Thoracic aorta (tissue), 2 donors: Measurements from ENCODE around the gene PKD1L1. TPM values are rescaled to one million over a fixed set of nuclear protein-coding genes. Genes with fewer than 3 reads are reported as not detected.

Experiments used
- ATAC-seq: fragments of 150-250 bp; one replicate; pipeline ENCODE4 v1.8.0; 2017; ENCODE audit warnings: low read depth; ENCODE audit not compliant: insufficient number of reproducible peaks, low FRiP score
- DNase-seq: peaks from one replicate; pipeline ENCODE4 v3.0.0-alpha.2; 2020; ENCODE audit warnings: low spot score
- H3K27ac ChIP-seq, 2 donors: fragments of 200-600 bp; sonication (generic); 1 replicate in 1 of 2; 2 replicates in 1 of 2; pipeline ENCODE4 v1.5.1; 2016; ENCODE audit warnings: mild to moderate bottlenecking in 2 of 2, moderate library complexity in 2 of 2
- H3K27me3 ChIP-seq: fragments of 200-600 bp; sonication (generic); replicated peaks from 2 replicates; pipeline ENCODE4 v1.6.0; 2016; ENCODE audit warnings: mild to moderate bottlenecking; ENCODE audit not compliant: insufficient read depth
- H3K36me3 ChIP-seq: fragments of 200-600 bp; sonication (generic); one replicate; pipeline ENCODE4 v1.5.1; 2016
- H3K4me1 ChIP-seq, 2 donors: fragments of 200-600 bp; sonication (generic); 1 replicate in 1 of 2; 2 replicates in 1 of 2; pipeline versions ENCODE4 v1.5.1 to v1.6.0; 2016; ENCODE audit warnings: low read depth in 2 of 2, mild to moderate bottlenecking in 1 of 2; ENCODE audit not compliant: control insufficient read depth in 1 of 2
- H3K4me3 ChIP-seq: fragments of 200-600 bp; sonication (generic); 2 replicates; pipeline ENCODE4 v1.5.1; 2016; ENCODE audit warnings: mild to moderate bottlenecking
- H3K9me3 ChIP-seq: fragments of 200-600 bp; sonication (generic); 2 replicates; pipeline ENCODE4 v1.5.1; 2016
- CTCF ChIP-seq: fragments of 200-600 bp; sonication (generic); IDR thresholded peaks from one replicate; pipeline ENCODE4 v1.5.1; 2019; ENCODE audit warnings: antibody characterized with exemption
- total RNA-seq, 2 donors: library from RNA; depleted of rRNA; stranded (reverse); fragments of >200 nt; gene quantifications; one replicate each; pipeline versions ENCODE4 v1.1.0 to v1.2.3, GENCODE V29; 2016

The PKD1L1 gene
- total RNA-seq, 2 donors from 2014 or later = 0.14 to 0.85 TPM

GRCh38 chr7:47885309-47885986, 62.8 kb downstream of the PKD1L1 start:
- Histone ChIP-seq H3K27ac (no peak overlapping the region), H3K27me3 (no peaks in the 10 kb centered on the region), H3K9me3 (no peaks in the 10 kb centered on the region), H3K4me1 (no peaks in the 10 kb centered on the region), H3K4me3 (no peak overlapping the region), H3K36me3 (no peaks in the 10 kb centered on the region)
- ATAC-seq (no peak), DNase-seq (no peak)
- TF ChIP-seq CTCF = no peak

GRCh38 chr7:47884675-47885074, 63.6 kb downstream of the PKD1L1 start:
- H3K27ac ChIP-seq = no peak overlapping the region
- no peaks in the 10 kb centered on the region for H3K27me3 ChIP-seq
- no peaks in the 10 kb centered on the region for H3K36me3 ChIP-seq
- ATAC-seq (no peak), DNase-seq (no peak)
- H3K4me3 ChIP-seq = no peak overlapping the region
- no peak for TF ChIP-seq CTCF
- H3K4me1 ChIP-seq = no peaks in the 10 kb centered on the region
- no peaks in the 10 kb centered on the region for H3K9me3 ChIP-seq

GRCh38 chr7:47882635-47883034, 65.6 kb downstream of the PKD1L1 start:
- ATAC-seq (no peak), DNase-seq (no peak)
- H3K9me3 ChIP-seq = no peaks in the 10 kb centered on the region
- H3K4me3 ChIP-seq = no peak overlapping the region
- H3K4me1 ChIP-seq = no peaks in the 10 kb centered on the region
- TF ChIP-seq CTCF = no peak
- H3K27ac ChIP-seq = no peak overlapping the region
- H3K27me3 ChIP-seq = no peaks in the 10 kb centered on the region
- H3K36me3 ChIP-seq = no peaks in the 10 kb centered on the region

GRCh38 chr7:47881256-47881655, 67.0 kb downstream of the PKD1L1 start:
- no peak for TF ChIP-seq CTCF
- Histone ChIP-seq H3K9me3 (no peaks in the 10 kb centered on the region), H3K36me3 (no peaks in the 10 kb centered on the region), H3K4me1 (no peaks in the 10 kb centered on the region), H3K4me3 (no peak overlapping the region), H3K27me3 (no peaks in the 10 kb centered on the region), H3K27ac (no peak overlapping the region)
- ATAC-seq = no peak
- DNase-seq = no peak

GRCh38 chr7:47878662-47879061, 69.6 kb downstream of the PKD1L1 start:
- Histone ChIP-seq H3K27ac (no peak overlapping the region), H3K4me3 (no peak overlapping the region), H3K36me3 (no peaks in the 10 kb centered on the region), H3K9me3 (no peaks in the 10 kb centered on the region), H3K27me3 (no peaks in the 10 kb centered on the region), H3K4me1 (no peaks in the 10 kb centered on the region)
- ATAC-seq (no peak), DNase-seq (no peak)
- TF ChIP-seq CTCF = no peak
